Aorta (tissue), 5 donors: Measurements from ENCODE around the gene HAAO. TPM values are rescaled to one million over a fixed set of nuclear protein-coding genes. Genes with fewer than 3 reads are reported as not detected.
A peak's percentile ranks its signal among the peaks of the same experiment; 100 is the strongest.

ENCODE experiments used
- ATAC-seq: fragments of 200-7000 bp; cut with Tn5 transposase; one replicate; pipeline ENCODE4 v1.9.1; 2022; ENCODE audit warnings: moderate library complexity; ENCODE audit not compliant: low FRiP score
- DNase-seq, 2 donors: peaks; one replicate each; pipeline ENCODE4 v3.0.0-alpha.2; 2020
- H3K27ac ChIP-seq, 2 donors: one replicate each; pipeline ENCODE4 v1.5.1; 2013; ENCODE audit warnings: low read length in 2 of 2, mild to moderate bottlenecking in 2 of 2, moderate library complexity in 2 of 2, control low read depth in 1 of 2, inconsistent platforms in 1 of 2, low read depth in 1 of 2
- H3K27me3 ChIP-seq, 2 donors: one replicate each; pipeline ENCODE4 v1.6.1; 2013; ENCODE audit warnings: control low read depth in 1 of 2, low read length in 1 of 2, mild to moderate bottlenecking in 1 of 2, moderate library complexity in 1 of 2; ENCODE audit not compliant: insufficient read depth in 2 of 2, control insufficient read depth in 1 of 2
- H3K36me3 ChIP-seq, 2 donors: one replicate each; pipeline ENCODE4 v1.6.1; 2013; ENCODE audit warnings: control low read depth in 1 of 2, low read length in 1 of 2, mild to moderate bottlenecking in 1 of 2; ENCODE audit not compliant: insufficient read depth in 2 of 2, control insufficient read depth in 1 of 2
- H3K4me1 ChIP-seq, 2 donors: one replicate each; pipeline ENCODE4 v1.6.1; 2013; ENCODE audit warnings: low read length in 2 of 2, control low read depth in 1 of 2, mild to moderate bottlenecking in 1 of 2, moderate library complexity in 1 of 2; ENCODE audit not compliant: insufficient read depth in 2 of 2, control insufficient read depth in 1 of 2
- H3K4me3 ChIP-seq, 2 donors: one replicate each; pipeline ENCODE4 v1.5.1; 2013; ENCODE audit warnings: low read length in 2 of 2, control low read depth in 1 of 2, mild to moderate bottlenecking in 1 of 2
- H3K9me3 ChIP-seq: one replicate; pipeline ENCODE4 v1.6.1; 2013; ENCODE audit warnings: mild to moderate bottlenecking, low read length; ENCODE audit not compliant: control insufficient read depth
- WGBS, 2 donors: extraction: QIAGEN DNeasy Blood & Tissue Kit; methylation state at CpG; one replicate each; pipeline ENCODE4 v1.1.7; 2013; 5-methylcytosine and 5-hydroxymethylcytosine counted together
- intact Hi-C, 2 donors: fragments of 100-400 bp; cut with DNase I; formaldehyde crosslinking; loops; one replicate each; pipeline versions ENCODE4 v1.14.2 to v1.15.0; 2022
- polyA plus RNA-seq, 2 donors: library from polyadenylated mRNA; stranded (reverse); fragments of 200-250 nt; gene quantifications; one replicate each; pipeline ENCODE4 v1.2.3, GENCODE V29; 2013
- total RNA-seq, 2 donors: library from RNA; stranded (reverse); fragmentation: NEBNext Ultra II Directional; extraction: Animal tissue kit (Norgen Biotek cat#: 25700); gene quantifications; one replicate each; pipeline ENCODE4 v1.2.1, GENCODE V29; 2021
- donor health status: healthy with polysubstance abuse.
- donor health status: Bipolar disorder and iron deficiency.
- donor health status: DM: no; HTN: no; CAD: no.
- donor health status: DM: no; HTN: no; CAD: no.
- donor health status: DM: yes; HTN: yes; CAD: no.

Gene HAAO
- total and polyA plus RNA-seq, 4 donors: 22.0 to 54.5 (median 31.3) TPM

DNA sequence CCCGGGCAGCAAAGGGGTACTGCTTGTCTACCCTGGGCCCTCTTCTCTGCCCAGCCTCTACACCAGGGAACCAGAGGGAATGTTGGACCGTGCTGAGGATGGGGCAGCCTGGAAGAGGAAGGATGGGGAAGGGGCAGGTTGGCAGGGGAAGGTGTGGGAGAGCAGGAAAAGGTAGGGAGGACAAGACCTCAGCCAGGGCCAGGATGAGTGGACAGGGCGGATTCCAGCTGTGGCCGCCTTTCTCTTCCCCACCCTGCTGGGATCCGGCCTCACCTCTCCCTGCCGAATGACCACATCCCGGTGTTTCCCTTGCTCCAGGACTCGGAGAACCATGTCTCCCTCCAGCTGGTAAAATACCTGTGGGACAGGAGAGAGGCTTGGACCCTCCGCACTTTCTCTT is 8.9 kb downstream of the HAAO start:
- ATAC-seq (no peak), DNase-seq (no peak)
- Histone ChIP-seq H3K27ac (no peak overlapping the region), H3K4me3 (no peak overlapping the region), H3K27me3 (no peaks in the 10 kb centered on the region), H3K4me1 (no peaks in the 10 kb centered on the region), H3K36me3 (no peaks in the 10 kb centered on the region), H3K9me3 (no peaks in the 10 kb centered on the region)
- intact Hi-C loops: no loop called here
- 89 to 96% methylated on average over 9 of the region's 9 CpGs for WGBS, 2 donors

DNA sequence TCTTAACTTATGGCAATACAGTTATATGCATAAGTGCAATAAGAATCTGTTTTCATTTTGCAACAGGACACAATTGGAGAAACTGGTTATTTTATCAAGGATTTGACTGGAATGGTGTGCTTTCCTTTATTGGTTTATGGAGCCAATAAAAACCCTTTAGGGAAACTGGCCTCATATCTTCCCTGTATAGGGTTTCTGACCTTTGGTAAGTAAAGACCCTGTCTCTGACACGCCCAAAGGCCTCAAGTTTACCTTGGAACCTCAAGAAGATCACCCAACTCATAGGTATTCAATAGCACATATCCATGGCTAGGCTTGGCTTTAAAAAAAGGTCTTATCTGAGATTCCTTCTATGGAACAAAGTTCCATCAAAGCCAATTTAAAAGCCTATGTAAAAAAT is 11.2 kb downstream of the HAAO start:
- ATAC-seq (no peak), DNase-seq (no peak)
- no peaks in the 10 kb centered on the region for H3K4me1 ChIP-seq
- no peaks in the 10 kb centered on the region for H3K27me3 ChIP-seq
- no peak overlapping the region for H3K4me3 ChIP-seq
- intact Hi-C loops: no loop called here
- WGBS, 2 donors: 98 to 100% methylated on average over 1 of the region's 1 CpG
- no peaks in the 10 kb centered on the region for H3K36me3 ChIP-seq
- no peak overlapping the region for H3K27ac ChIP-seq
- no peaks in the 10 kb centered on the region for H3K9me3 ChIP-seq

DNA sequence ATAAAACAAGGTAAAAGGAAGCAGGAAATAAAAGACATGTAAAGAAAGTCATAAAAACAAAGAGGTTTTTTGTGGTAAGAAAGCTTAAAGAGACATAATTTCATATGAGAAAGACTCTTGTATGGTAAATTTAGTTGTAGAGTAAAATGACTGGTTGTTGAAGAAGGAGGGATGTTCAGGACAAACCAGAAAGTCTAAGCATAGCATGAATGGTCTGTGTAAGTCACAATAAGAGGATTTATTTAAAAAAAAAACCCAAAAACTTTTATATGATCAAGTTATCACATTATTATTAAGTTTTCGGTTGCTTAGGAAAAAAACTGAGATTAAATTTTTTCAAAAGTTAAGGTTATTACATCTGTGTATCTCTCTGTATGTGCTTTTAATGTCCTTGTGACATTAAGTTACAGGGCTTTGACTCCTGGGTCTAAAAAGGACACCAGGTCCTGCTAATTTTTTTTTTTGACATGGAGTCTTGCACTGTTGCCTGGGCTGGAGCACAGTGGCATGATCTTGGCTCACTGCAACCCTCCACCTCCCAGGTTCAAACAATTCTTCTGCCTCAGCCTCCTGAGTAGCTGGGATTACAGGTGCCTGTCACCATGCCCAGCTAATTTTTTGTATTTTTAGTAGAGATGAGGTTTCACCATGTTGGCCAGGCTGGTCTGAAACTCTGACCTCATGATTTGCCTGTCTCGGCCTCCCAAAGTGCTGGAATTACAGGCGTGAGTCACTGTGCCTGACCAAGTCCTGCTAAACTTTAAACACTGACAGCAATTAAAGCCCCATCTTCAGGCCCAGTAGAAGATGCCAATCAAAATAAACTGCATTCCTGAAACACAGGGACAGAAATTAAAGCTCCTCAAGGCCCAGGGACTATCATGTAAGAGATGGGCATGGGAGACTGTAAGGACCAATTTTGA is 14.2 kb downstream of the HAAO start:
- WGBS, 2 donors: 65 to 66% methylated on average over 3 of the region's 3 CpGs
- intact Hi-C loops: no loop called here
- no peaks in the 10 kb centered on the region for H3K36me3 ChIP-seq
- no peaks in the 10 kb centered on the region for H3K27me3 ChIP-seq
- DNase-seq (peak in 1 of 2 donors; percentile 60), ATAC-seq (no peak)
- H3K4me1 ChIP-seq: no peaks in the 10 kb centered on the region
- no peak overlapping the region for H3K4me3 ChIP-seq
- no peaks in the 10 kb centered on the region for H3K9me3 ChIP-seq
- H3K27ac ChIP-seq: no peak overlapping the region

DNA sequence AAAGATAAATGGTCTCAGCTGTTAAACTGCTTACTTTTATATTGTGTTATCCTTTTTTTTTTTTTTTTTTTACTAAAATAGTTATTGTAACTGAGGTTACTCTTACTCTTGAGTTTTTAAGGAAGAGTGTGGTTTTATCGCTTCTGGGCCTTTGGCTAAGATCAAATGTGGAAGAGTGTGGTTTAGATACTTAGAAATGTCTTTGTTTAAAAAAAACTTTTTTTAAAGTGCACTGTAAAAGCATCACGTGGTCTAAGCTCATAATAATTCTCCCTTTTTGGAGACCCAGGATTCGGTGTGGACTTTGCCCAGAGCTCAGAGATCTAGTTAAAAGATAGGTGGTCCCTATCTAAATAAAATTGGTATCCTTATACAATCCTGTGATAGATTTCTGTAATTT is 16.6 kb downstream of the HAAO start:
- no peaks in the 10 kb centered on the region for H3K27me3 ChIP-seq
- intact Hi-C loops: no loop called here
- no peak for ATAC-seq
- no peaks in the 10 kb centered on the region for H3K4me1 ChIP-seq
- no peaks in the 10 kb centered on the region for H3K9me3 ChIP-seq
- DNase-seq: no peak
- H3K36me3 ChIP-seq: no peaks in the 10 kb centered on the region
- WGBS, 2 donors: 62 to 68% methylated on average over 3 of the region's 3 CpGs
- no peak overlapping the region for H3K4me3 ChIP-seq
- H3K27ac ChIP-seq: no peak overlapping the region

DNA sequence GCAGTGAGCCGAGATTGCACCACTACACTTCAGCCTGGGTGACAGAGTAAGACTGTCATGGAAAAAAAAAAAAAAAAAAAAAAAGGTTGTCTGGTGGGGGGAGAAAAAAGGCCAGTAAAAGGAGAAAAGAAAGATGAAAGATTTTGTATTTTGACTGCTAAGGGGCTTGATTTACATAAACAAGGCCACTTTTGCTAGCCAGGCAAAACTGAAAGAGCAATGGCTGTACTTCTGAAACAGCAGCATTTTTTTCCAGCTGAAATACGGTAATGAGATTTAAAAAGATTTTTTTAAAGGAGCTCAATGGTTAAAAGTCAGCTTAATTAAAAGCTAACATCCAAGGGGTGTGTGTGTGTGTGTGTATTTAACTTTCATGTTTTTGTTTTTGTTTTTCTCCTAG is 17.2 kb downstream of the HAAO start:
- H3K27ac ChIP-seq: no peak overlapping the region
- intact Hi-C loops: no loop called here
- no peaks in the 10 kb centered on the region for H3K4me1 ChIP-seq
- no peaks in the 10 kb centered on the region for H3K9me3 ChIP-seq
- 63 to 76% methylated on average over 2 of the region's 2 CpGs for WGBS, 2 donors
- H3K4me3 ChIP-seq: no peak overlapping the region
- no peak for ATAC-seq
- no peaks in the 10 kb centered on the region for H3K36me3 ChIP-seq
- no peak for DNase-seq
- no peaks in the 10 kb centered on the region for H3K27me3 ChIP-seq

DNA sequence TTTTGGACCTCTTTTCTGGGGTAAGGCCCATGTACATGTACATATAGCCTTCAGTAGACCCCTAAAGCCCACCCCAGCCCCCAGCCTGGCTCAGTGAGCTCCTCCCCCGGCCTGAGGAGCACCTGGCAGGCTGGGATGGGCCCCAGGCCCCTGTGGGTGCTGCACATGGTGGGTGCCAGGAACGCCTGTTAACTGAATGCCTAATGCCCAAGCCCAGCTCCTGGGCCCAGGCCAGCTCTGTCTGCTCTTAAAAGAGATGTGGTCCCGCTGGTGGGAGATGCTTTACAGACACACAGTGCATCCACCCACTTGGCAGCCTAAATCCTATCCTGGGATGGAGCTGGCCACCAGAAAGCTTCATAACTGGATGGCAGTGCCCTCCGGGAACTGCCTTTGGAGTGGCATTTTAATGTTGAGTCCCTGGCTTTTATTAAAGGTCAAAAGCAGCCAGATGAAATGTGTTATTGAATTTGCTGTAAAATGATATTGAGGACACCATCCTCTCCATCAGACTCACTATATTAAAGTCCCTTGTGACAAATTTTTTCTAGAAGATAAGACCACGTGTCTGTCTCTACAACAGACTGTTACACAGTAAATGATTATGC is 20.7 kb downstream of the HAAO start:
- no peaks in the 10 kb centered on the region for H3K4me1 ChIP-seq
- H3K36me3 ChIP-seq: no peaks in the 10 kb centered on the region
- no peaks in the 10 kb centered on the region for H3K9me3 ChIP-seq
- ATAC-seq (no peak), DNase-seq (no peak)
- WGBS, 2 donors: 91 to 95% methylated on average over 5 of the region's 5 CpGs
- no peak overlapping the region for H3K27ac ChIP-seq
- no peaks in the 10 kb centered on the region for H3K27me3 ChIP-seq
- intact Hi-C loops: no loop called here
- no peak overlapping the region for H3K4me3 ChIP-seq

DNA sequence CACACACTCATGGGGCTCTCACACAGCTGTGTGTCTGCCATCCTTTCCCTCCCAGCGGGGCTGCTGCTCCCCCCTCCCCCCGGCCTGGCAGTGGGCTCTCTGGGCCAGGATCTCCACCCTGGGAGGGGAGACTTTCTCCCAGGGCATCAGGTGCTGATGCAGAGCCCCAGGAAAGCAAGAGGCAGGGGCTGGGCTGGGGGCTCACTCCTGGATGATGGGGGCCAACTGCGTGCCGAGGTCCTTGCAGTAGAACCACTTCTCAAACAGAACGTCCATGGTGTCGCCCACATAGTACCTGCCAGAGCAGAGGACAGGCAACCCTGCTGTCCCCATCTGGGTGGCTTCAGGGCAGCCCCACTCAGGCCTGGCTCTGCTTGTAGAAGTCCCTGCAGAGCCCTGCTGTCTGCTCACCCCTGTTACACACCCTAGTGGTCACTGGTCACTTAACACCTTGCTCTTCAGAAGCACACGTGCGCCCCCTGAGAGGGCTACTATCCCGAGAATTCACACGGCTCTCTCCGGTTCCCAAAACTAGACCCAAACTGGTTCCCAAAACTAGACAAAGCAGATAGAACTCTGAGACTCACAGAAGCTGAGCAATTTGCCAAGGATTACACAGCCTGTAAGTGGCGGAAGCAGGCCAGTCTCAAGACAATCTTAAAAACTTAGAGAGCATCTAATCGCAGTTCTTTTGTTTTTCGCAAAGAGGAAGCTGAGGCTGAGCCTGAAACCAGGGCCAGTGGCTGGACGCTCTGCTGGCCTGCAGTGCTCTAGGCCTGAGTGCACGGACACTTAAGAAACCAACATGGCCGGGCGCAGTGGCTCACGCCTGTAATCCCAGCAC is 21.9 kb downstream of the HAAO start:
- no peaks in the 10 kb centered on the region for H3K9me3 ChIP-seq
- intact Hi-C loops: no loop called here
- H3K4me3 ChIP-seq: no peak overlapping the region
- no peak overlapping the region for H3K27ac ChIP-seq
- no peaks in the 10 kb centered on the region for H3K4me1 ChIP-seq
- DNase-seq (peak in 1 of 2 donors; percentile 60), ATAC-seq (no peak)
- H3K27me3 ChIP-seq: no peaks in the 10 kb centered on the region
- no peaks in the 10 kb centered on the region for H3K36me3 ChIP-seq
- 81 to 82% methylated on average over 19 of the region's 19 CpGs for WGBS, 2 donors

DNA sequence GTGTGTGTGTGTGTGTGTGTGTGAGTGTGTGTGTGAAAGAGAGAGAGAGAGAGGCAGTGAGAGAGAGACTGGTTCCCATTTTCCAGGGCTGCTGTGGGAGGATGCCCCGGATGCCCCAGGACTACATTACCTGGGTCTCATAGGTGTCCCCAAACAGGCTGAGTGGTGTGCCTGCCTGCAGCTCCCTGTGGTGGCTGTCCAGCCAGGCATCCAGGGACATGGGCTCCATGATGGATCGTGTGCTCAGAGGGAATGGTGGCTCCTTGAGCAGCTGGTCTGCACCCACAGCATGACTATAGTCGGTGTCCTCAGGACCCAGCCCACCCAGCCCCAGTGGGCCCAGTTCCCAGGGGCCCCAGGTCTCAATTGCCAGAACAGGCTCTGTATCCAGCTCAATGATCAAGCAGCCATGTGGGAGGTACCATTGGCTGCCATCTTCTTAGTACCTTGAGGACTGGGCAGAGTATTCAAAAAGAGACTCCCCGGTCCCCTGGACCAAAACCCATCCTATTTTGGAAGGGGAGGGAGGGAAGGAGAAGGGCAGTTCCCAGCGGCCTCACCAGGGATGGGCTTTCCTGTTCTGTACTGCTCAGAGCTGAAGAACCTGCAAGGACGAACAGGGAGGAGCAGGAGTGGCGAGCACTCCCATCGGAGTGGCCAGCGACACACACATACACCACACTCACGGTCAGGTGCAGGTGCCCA is 22.6 kb downstream of the HAAO start:
- intact Hi-C loops: no loop called here
- Histone ChIP-seq H3K27me3 (no peaks in the 10 kb centered on the region), H3K36me3 (no peaks in the 10 kb centered on the region), H3K9me3 (no peaks in the 10 kb centered on the region), H3K4me1 (no peaks in the 10 kb centered on the region), H3K27ac (no peak overlapping the region), H3K4me3 (no peak overlapping the region)
- 95 to 97% methylated on average over 10 of the region's 10 CpGs for WGBS, 2 donors
- DNase-seq (no peak), ATAC-seq (no peak)
